Measurements from ENCODE around the gene FCGR2B.
"Not testable (repeated sequence)": the region's sequence is repeated elsewhere in the genome, so short reads cannot be mapped to it uniquely, and the experiment has no call there.

Gene FCGR2B

DNA sequence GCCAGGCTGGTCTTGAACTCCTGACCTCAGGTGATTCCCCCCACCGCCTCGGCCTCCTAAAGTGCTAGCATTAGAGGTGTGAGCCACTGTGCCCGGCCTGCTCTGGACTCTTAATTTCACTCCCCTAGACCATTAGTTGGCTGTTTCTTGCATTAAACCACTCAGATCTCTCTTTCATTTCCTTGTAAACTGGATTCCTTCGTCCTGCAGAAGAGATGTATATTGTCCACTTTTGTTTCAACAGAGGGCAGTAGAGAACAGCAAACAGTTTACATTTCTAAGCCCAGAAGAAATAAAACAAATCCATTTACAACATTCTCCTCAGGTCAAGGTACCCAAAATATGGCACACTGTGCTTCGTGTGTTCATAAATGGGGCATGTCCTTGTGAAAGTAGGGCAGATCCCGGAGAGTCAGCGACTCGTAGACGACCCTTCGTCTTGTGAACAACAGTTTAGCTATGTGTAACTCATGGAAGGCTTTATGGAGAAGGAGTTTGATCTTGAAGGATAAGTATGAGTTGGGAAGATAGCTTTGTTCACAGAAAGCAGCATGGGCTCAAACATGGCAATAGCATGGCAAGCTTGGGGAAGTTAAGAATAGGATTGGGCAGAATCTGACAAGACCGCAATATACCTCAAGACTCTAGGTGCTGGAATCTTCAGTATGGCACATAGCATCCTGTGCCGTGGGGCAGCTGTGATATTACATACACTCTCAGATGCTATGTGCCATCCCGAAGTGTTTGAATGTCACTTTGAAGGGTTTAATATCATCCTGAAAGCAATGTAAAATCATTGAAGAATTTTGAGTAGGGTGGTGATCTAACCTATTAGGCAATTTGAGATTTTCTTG is 15.2 kb upstream of the FCGR2B start:
- not testable (repeated sequence) for DNase-seq

DNA sequence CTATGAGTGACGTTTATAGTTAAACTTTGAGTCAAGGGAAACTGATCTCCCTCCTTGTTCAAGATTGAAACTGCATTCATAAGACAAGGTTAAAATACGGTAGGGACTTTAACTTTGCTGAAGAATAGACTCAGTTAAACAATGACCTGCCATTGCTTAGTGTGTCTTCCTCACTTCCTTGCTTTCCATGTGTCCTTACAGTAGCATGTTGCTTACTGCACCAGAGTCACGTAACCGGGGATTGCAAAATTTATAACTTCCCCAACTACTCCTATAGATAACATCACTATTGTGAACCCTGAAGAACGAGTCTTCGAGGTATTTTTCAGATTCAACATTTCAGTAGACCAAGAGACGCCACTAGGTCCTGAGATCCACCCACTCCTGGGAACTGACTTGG is 9.4 kb upstream of the FCGR2B start:
- DNase-seq: not testable (repeated sequence)

DNA sequence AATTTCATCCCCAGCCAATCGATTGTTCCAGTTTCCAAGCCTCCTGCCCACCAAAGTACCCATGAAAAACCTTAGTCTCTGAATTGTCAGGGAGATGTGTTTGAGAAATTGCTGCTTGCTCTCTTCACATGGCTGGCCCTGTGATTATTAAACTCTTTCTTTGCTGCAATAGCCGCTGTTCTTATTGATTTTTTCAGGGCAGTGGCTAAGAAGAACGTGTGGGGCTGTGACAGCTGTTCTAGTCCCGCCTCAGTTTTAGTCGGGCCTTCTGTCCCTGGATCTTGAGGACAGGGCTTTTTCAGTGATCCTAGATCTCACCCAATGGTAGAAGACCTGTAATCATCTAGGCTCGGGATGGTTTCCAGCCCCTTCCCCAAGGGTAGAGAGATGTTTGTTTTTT is 9.0 kb upstream of the FCGR2B start:
- DNase-seq: not testable (repeated sequence)

DNA sequence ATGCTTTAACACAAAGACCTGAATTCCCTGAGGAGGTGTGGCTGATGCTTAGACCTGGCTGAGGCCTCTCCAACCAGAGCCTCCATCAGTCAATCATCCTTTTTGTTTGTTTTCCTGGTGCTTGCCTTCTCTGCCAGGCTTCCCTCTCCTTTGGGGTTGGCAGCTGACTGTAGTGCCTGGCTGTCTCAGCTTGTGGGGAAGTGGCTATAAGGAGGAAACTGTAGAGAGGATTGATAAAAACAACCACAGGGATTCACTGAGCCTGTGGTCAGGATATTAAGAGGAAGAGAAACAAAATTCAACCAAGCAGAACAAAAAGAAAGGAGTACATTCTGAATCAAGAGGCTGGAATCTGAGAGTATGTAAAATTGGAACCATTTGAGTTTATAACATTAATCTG is 4.4 kb upstream of the FCGR2B start:
- DNase-seq: not testable (repeated sequence)

DNA sequence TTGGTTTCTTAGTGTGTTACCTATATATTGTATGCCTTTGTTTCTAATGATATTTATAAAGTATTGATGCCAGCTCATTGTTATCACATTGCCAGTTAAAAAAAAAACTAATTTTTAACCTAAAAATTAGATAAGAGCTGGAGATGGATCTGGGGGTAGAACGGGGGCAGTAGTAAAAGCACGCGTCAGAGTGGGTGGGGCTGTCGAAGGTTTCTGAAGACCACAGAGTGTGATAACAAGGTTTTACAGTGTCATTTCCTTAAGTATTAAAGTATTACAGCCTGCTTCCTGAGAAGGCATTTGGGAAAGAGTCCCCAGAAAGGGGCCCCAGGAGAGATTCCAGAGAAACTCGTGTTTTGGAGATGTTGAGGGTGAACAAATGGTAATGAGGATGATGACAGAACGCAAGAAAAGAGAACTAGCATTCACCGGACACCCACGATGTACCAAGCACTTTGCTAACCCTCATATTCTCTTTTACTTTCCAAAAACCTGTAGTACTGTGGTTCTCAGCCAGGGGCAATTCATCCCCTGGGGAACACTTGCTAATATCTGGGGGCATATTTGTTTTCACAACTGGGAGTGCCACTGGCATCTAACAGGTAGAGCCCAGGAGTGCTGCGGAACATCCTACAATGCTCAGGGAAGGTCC is 1.2 kb upstream of the FCGR2B start:
- not testable (repeated sequence) for DNase-seq

DNA sequence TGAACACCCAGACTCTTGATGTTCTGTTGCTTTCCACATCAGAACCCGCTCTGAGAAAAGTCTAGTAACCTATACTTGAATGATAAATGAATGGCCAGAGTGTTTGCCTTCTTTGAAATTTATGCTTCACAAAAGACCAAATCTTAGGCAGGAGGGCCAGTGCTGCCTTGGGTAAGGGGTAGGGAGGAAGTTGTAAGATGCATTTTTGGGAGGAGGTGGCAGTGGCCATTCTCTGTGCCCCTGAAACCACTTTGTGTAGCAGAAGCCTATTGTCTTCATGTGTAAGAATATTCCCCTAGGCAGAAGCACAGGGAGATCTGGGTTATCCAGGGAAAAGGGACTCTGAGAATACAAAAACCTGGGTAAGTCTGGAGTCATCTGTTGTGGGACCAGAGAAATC is 626 bp downstream of the FCGR2B start:
- not testable (repeated sequence) for DNase-seq

DNA sequence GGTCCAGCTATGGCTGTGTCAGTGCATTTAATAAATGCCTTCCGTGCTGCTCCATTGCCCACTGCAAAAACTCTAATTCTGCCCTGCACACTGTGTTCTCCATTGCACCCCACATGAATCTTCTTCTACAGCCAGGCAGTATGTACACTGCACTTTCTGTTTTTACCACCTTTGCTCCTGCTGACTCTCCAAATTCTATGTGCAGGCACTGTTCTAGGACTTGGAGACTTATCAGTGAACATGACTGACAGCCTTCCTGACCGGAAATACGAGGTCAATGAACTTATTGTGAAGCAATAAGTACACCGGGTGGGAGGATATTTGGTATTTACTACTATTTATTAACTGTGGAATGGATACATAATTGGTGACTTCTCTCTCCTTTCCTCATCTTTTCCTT is 1.7 kb downstream of the FCGR2B start:
- DNase-seq: not testable (repeated sequence)

DNA sequence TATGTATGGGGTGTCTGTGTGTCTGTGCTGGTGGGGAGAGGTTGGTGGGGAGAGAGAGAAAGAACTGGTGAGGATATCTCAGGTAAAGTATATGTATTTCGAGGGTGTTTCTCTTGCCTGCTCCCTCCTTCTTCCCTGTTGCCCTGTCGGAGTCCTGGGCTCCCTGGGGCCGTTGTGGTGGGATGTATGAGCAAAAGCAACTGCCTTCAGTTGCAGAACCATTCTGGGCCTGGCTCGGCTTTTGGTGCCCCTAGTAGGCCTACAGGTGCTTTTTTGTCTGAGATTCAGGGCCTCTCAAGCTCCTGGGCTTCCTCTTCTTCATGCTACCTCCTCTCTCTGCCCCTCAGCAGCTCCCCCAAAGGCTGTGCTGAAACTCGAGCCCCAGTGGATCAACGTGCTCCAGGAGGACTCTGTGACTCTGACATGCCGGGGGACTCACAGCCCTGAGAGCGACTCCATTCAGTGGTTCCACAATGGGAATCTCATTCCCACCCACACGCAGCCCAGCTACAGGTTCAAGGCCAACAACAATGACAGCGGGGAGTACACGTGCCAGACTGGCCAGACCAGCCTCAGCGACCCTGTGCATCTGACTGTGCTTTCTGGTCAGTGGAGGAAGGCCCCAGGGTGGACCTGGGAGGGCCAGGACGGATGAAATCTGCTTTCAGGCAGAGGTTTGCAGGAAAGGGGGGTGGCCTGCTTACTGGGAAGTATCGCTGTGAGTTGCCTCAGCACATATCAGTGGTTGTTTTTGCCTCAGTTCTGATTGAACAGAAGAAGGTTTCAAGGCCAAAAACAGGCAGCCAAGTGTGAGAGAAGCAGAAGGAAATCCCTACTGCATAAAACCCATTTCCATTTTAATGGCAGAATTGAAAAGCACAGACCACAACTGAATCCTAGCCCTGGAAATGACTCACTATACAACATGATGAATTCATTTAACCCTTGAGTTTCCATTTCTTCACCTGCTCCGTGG is 8.4 kb downstream of the FCGR2B start:
- DNase-seq: not testable (repeated sequence)

DNA sequence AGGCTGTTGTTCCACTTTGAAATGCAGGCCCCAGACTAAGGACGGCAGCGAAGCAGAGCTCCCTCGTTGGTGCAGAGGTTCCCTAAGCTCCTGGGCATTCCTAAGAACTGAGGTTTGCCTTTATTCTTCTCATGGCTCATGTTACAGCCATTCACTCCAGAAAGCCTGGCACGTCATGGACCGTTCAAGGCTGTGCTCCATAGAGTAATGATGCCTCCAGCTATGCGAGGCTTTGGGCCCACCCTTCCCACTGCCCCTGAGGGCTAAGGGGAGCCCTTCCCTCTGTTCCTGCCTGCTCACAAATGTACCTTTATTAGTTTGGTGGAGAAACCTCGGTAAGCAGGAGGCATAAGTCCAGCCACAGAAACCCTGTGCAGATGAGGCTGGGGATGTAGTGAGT is 10.5 kb downstream of the FCGR2B start:
- not testable (repeated sequence) for DNase-seq

DNA sequence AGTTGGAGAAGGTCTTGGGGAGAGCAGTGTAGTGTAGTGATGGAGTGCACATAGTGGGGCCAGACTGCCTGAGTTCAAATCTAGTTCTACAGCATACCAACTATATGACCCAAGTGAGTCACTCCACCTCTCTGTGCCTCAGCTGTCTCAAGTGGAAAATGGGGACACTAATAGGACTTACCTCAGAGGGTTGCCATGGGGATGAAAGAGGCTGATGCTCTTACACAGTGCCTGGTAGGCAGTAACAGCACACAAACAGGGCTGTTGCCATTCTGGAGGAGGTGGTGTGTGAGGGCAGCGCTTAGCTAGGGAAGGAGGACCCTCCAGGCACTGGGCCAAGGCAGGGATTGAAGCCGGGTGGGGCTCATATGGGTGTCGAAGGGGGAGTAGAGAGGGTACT is 11.5 kb downstream of the FCGR2B start:
- not testable (repeated sequence) for DNase-seq

DNA sequence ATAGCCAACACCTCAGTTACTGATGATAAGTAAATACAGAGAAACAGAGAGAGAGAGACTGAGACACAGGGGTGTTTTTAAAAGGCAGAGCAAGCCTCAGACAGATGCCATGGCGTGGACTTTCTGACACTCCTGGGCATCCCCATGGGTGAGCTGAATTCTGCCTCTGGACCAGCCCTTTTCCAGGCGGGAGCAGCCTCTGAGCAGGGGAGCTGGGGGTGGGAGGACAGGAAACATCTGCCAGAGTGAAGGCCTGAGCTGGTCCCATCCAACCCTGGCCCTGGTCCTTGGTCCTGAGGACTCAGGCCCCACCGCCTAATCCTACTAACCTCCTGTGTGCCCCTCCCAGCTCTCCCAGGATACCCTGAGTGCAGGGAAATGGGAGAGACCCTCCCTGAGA is 12.0 kb downstream of the FCGR2B start:
- DNase-seq: not testable (repeated sequence)

DNA sequence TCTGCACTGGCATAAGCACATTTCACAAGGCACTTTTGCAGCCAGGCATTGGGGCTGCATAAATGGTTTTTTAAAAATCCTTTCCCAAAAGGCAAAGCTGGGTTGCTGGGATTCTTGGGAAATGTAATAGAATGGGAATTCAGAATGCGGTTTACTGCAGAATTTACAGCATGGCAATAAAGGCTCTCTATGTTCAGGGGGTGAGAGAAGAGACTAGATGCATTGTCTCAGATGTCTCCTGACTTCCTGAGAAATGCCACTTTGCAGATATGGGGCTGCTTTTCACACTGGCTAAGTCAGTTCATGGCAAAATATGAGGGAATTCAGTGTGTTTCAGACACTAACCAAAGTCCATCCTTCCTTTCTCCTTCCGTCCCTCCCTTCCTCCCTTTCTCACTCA is 13.5 kb downstream of the FCGR2B start:
- DNase-seq: no peak

DNA sequence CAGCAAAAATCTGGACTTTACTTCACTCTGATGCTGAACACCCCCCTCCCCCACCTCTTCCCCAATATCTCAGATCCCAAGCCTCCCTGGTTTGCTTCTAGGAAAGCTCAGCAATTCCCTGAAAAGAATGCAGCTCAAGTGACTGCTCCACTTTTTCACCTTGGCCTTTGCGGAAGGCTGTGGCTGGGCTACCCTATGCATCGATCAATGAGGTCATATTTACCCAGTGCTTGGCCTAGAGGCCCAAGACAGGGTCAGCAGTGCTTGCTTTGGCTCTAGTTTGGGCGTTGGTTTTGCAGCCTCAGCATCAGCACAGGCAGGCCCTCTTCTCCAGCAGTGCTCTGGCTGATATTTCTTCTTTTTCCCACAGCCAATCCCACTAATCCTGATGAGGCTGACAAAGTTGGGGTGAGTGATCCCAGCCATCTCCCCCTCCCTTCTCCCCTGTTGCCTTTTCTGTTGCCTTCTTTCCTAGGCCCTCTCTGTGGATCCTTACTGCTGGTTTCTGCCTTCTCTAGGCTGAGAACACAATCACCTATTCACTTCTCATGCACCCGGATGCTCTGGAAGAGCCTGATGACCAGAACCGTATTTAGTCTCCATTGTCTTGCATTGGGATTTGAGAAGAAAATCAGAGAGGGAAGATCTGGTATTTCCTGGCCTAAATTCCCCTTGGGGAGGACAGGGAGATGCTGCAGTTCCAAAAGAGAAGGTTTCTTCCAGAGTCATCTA is 14.2 kb downstream of the FCGR2B start:
- DNase-seq: no peak

DNA sequence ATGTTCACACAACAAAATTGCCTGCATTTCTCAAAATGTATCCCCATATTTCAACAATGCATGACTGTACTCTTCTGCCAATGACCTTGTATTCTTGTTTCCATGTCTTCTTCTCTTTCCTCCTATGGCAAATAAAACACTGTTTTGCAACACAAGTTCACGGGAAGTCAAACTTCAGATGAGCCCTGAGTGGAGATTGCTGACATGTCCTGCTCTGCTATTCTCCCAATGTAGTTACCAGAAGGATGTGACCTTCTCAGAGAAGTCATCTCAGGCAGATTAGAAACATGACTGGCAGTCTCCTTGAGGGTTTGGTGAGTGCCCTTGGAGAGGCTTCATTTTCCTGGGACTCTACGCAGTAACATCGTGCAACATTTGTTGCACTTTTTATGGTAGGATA is 15.6 kb downstream of the FCGR2B start:
- no peak for DNase-seq

DNA sequence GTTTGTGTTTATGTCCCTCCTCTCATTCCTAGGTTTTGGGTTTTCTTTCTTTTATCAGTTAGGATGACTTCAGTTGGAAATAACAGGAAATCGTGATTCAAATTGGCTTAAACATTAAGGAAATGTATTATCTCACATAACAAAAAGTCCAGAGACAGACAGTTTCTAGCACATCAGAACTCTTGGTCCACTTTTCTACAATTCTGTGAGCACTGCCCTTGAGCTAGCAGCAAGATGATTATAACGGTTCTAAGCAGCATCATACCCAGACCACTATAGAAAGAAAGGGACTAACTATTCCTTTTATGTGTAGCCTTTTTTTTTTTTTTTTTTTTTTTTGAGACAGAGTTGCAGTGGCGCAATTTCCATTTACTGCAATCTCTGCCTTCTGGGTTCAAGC is 18.9 kb downstream of the FCGR2B start:
- no peak for DNase-seq

DNA sequence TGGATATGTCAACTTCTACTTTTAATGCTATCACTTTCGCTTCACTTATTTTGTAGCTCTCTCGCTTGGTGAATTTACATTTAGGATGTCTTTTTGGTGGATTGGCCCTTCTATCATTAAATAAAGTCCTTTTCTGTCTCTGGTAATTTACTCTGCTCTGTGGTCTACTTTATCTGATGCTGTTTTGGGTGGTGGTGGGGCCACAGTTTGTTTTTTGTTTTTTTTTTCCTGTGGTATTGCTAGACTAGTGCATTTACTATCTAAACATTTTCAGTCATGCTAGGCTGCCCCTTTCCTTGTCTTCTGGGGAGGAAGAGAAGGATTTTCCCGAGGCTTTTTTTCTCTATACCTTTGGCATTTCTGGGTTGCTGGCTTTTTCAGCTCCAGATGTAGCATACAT is 26.0 kb downstream of the FCGR2B start:
- no peak for DNase-seq

DNA sequence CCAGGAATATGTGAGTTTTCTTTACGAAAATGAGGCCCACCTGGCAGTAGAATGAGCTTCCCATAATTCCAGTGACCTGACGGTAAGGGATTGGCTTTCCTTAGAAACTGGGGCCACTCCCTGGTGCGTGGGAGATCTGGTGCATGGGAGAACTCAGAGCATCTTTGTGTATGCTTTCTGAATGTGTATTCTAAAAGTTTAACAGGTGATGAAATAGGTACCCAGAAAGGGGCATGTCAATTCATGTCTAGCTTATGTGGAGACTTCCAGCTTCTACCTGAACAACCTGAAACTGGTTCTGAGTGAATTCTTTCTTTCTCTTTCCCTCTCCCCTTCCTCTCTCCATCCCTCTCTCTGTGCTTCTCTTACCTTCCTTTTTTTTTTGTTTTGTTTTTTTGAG is 28.9 kb downstream of the FCGR2B start:
- no peak for DNase-seq

DNA sequence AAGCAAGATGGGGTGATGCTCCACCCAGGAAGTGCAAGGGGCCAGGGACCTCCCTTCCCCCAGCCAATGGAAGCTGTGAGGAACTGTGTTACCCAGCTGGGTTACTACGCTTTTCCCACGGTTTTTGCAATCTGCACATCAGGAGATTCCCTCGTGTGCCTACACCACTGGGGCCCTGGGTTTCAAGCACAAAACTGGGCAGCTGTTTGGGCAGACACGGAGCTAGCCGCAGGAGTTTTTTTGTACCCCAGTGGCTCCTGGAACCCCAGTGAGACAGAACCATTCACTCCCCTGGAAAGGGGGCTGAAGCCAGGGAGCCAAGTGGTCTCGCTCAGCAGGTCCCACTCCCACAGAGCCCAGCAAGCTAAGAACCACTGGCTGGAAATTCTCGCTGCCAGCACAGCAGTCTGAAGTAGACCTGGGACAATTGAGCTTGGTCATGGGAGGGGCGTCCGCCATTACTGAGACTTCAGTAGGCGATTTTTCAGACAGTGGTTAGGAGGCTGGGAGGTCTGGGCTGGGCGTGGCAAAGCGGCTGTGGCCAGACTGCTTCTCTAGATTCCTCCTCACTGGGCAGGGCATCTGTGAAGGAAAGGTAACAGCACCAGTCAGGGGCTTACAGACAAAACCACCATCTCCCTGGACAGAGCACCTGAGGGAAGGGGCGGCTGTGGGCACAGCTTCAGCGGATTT is 30.2 kb downstream of the FCGR2B start:
- DNase-seq: not testable (repeated sequence)

DNA sequence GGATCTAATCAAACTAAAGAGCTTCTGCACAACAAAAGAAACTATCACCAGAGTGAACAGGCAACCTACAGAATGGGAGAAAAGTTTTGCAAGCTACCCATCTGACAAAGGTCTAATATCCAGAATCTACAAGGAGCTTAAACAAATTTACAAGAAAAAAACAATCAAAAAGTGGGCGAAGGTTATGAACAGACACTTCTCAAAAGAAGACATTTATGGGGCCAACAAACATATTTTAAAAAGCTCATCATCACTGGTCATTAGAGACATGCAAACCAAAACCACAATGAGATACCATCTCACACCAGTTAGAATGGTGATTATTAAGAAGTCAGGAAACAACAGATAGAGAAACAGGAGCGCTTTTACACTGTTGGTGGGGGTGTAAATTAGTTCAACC is 35.4 kb downstream of the FCGR2B start:
- not testable (repeated sequence) for DNase-seq

DNA sequence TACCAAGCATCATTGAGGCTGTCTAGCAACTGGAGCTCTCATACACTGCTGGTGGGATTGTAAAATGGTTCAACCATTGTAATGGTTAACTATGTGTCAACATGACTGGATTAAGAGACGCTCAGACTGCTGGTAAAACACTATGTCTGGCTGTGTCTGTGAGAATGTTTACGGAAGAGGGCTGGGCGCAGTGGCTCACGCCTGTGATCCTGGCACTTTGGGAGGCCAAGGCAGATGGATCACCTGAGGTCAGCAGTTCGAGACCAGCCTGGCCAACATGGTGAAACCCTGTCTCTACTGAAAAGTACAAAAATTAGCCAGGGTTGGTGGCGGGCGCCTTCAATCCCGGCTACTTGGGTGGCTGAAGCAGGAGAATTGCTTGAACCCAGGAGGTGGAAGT is 39.3 kb downstream of the FCGR2B start:
- DNase-seq: no peak

DNA sequence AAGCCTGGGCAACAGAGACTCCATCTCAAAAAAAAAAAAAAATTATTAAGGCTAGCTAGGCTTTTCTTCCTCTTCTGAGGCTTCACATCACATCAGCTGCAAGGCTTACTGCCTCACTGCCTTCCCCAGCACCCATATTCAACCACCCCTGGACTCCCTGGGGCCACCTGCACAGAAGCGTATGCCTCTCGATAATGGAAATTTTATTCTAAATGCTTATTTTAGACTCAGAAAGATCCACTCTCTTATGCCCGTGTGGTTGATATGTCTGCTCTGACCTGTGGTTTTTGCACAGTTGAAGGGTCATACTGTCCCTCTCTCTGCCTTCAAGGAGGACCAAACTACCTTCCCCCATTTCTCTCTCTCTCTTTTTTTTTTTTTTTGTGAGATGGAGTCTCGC is 42.6 kb downstream of the FCGR2B start:
- no peak for DNase-seq

DNA sequence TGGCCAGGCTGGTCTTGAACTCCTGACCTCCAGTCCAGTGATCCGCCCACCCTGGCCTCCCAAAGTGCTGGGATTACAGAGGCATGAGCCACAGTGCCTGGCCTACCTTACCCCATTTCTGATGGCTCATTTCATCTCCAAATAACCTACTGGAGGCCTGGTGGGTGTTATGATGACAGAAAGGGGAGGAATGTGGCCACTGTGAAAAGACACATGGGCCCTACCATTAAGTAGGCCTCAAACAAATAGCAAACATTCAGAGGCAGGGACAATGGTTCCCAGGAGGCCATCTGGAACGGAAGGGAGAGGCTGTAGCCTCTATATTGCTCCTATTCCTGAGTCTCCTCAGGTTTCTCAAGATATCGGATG is 43.2 kb downstream of the FCGR2B start:
- no peak for DNase-seq

Data from NCI-H345 (cell line).